Placental epithelial cell (primary cell): Measurements from ENCODE around the gene GPR158. TPM values are rescaled to one million over a fixed set of nuclear protein-coding genes. Genes with fewer than 3 reads are reported as not detected.

Experiments
- small RNA-seq: library from RNA; depleted of rRNA; stranded (forward); fragments of <200 nt; gene quantifications from one replicate; pipeline ENCODE3, GENCODE V24; 2012
- total RNA-seq: library from RNA; depleted of rRNA; stranded (reverse); fragments of >200 nt; gene quantifications from 2 replicates; pipeline ENCODE4 v1.2.3, GENCODE V29; 2012

The GPR158 gene, protein sequence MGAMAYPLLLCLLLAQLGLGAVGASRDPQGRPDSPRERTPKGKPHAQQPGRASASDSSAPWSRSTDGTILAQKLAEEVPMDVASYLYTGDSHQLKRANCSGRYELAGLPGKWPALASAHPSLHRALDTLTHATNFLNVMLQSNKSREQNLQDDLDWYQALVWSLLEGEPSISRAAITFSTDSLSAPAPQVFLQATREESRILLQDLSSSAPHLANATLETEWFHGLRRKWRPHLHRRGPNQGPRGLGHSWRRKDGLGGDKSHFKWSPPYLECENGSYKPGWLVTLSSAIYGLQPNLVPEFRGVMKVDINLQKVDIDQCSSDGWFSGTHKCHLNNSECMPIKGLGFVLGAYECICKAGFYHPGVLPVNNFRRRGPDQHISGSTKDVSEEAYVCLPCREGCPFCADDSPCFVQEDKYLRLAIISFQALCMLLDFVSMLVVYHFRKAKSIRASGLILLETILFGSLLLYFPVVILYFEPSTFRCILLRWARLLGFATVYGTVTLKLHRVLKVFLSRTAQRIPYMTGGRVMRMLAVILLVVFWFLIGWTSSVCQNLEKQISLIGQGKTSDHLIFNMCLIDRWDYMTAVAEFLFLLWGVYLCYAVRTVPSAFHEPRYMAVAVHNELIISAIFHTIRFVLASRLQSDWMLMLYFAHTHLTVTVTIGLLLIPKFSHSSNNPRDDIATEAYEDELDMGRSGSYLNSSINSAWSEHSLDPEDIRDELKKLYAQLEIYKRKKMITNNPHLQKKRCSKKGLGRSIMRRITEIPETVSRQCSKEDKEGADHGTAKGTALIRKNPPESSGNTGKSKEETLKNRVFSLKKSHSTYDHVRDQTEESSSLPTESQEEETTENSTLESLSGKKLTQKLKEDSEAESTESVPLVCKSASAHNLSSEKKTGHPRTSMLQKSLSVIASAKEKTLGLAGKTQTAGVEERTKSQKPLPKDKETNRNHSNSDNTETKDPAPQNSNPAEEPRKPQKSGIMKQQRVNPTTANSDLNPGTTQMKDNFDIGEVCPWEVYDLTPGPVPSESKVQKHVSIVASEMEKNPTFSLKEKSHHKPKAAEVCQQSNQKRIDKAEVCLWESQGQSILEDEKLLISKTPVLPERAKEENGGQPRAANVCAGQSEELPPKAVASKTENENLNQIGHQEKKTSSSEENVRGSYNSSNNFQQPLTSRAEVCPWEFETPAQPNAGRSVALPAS (N-terminal part only)
- total RNA-seq = under 0.01 and 0.11 TPM in 2 replicates

GRCh38 chr10:25174461-25175230, at the start of gene GPR158:
TSS of gene GPR158 (plus strand) at chr10:25175001. CDS start at chr10:25175421, 420 bp downstream.

Small RNA genes lying within 50 kb of the gene (small RNA-seq; reads per million reads assigned to genes)
- gene RN7SKP220 = not detected

Other genes starting within 250 kb of the GPR158 start
- 14.7 and 15.7 TPM in 2 replicates for gene PRTFDC1, start 222.4 kb upstream of the GPR158 start, total RNA-seq
- gene ENKUR, start 158.8 kb upstream of the GPR158 start, total RNA-seq = 0.39 and 1.1 TPM in 2 replicates
- gene THNSL1, start 158.4 kb upstream of the GPR158 start, total RNA-seq = 2.2 and 4.7 TPM in 2 replicates